GM23338 (cell line): ENCODE data around the gene INS. TPM values are rescaled to one million over a fixed set of nuclear protein-coding genes. Genes with fewer than 3 reads are reported as not detected.

Source experiments
- ATAC-seq: fragments of 200-7000 bp; cut with Tn5 transposase; 3 replicates; pipeline ENCODE4 v1.9.1; 2020
- DNase-seq: peaks from one replicate; pipeline ENCODE4 v3.0.0-alpha.2; 2015; ENCODE audit warnings: low spot score
- H2AFZ ChIP-seq: fragments of 200-600 bp; sonication (generic); 2 replicates; pipeline ENCODE4 v1.8.0; 2016; ENCODE audit warnings: antibody characterized with exemption, mild to moderate bottlenecking, moderate library complexity
- H3F3A ChIP-seq: fragments of 200-600 bp; sonication (generic); replicated peaks from 2 replicates; pipeline ENCODE4 v1.8.0; 2017; ENCODE audit warnings: antibody characterized with exemption, mixed run types, low read depth
- H3K27ac ChIP-seq: fragments of 200-600 bp; sonication (generic); 2 replicates; pipeline ENCODE4 v1.6.1; 2016; ENCODE audit warnings: low read depth
- H3K27me3 ChIP-seq: fragments of 200-600 bp; sonication (generic); 2 replicates; pipeline ENCODE4 v1.8.0; 2016; ENCODE audit warnings: mild to moderate bottlenecking, mixed run types, moderate library complexity; ENCODE audit not compliant: insufficient read depth
- H3K36me3 ChIP-seq: fragments of 200-600 bp; sonication (generic); 2 replicates; pipeline ENCODE4 v1.8.0; 2016; ENCODE audit warnings: mild to moderate bottlenecking; ENCODE audit not compliant: insufficient read depth
- H3K4me1 ChIP-seq: fragments of 200-600 bp; sonication (generic); 2 replicates; pipeline ENCODE4 v1.8.0; 2016; ENCODE audit warnings: mild to moderate bottlenecking, moderate library complexity; ENCODE audit not compliant: insufficient read depth
- H3K4me2 ChIP-seq: fragments of 200-600 bp; sonication (generic); 2 replicates; pipeline ENCODE4 v1.7.1; 2017; ENCODE audit warnings: mixed run types
- H3K4me3 ChIP-seq: fragments of 200-600 bp; sonication (generic); 2 replicates; pipeline ENCODE4 v1.6.1; 2016; ENCODE audit warnings: mixed run types
- H3K79me2 ChIP-seq: fragments of 200-600 bp; sonication (generic); replicated peaks from 2 replicates; pipeline ENCODE4 v1.8.0; 2017; ENCODE audit warnings: mild to moderate bottlenecking; ENCODE audit not compliant: insufficient read depth
- H3K9me2 ChIP-seq: fragments of 200-600 bp; sonication (generic); 2 replicates; pipeline ENCODE4 v1.8.0; 2017; ENCODE audit not compliant: insufficient read depth
- H4K20me1 ChIP-seq: fragments of 200-600 bp; sonication (generic); replicated peaks from 2 replicates; pipeline ENCODE4 v1.8.0; 2017; ENCODE audit warnings: mild to moderate bottlenecking; ENCODE audit not compliant: insufficient read depth
- H3K27ac Mint-ChIP-seq: 2 replicates; pipeline ENCODE4 v1.8.0; 2020; ENCODE audit warnings: inconsistent platforms, mild to moderate bottlenecking, moderate library complexity, mixed read lengths
- H3K27me3 Mint-ChIP-seq: 3 replicates; pipeline ENCODE4 v1.8.0; 2022; ENCODE audit warnings: low read depth, mild to moderate bottlenecking, moderate library complexity, mixed read lengths, inconsistent platforms; ENCODE audit not compliant: insufficient read depth, poor library complexity
- H3K36me3 Mint-ChIP-seq: 3 replicates; pipeline ENCODE4 v1.8.0; 2021; ENCODE audit warnings: low read depth, mild to moderate bottlenecking, inconsistent platforms, moderate library complexity, mixed read lengths
- H3K4me1 Mint-ChIP-seq: 3 replicates; pipeline ENCODE4 v1.8.0; 2020; ENCODE audit warnings: mild to moderate bottlenecking, inconsistent platforms, mixed read lengths
- H3K4me3 Mint-ChIP-seq: 3 replicates; pipeline ENCODE4 v1.8.0; 2021; ENCODE audit warnings: moderate library complexity, mild to moderate bottlenecking, inconsistent platforms, mixed read lengths
- H3K9me3 Mint-ChIP-seq: 3 replicates; pipeline ENCODE4 v1.8.0; 2020; ENCODE audit warnings: moderate library complexity, mild to moderate bottlenecking, inconsistent platforms, mixed read lengths
- CTCF ChIP-seq, 2 experiments: fragments of 200-600 bp in 1 of 2; sonication (generic) in 1 of 2; conservative IDR thresholded peaks; 2 replicates each; pipeline versions ENCODE4 v1.5.1 to v1.6.1; 2016 to 2017; ENCODE audit warnings: antibody characterized with exemption in 2 of 2, low read depth in 2 of 2, mild to moderate bottlenecking in 2 of 2, moderate library complexity in 1 of 2
- ETS1 ChIP-seq: IDR thresholded peaks from 2 replicates; pipeline ENCODE4 v1.6.1; 2016; ENCODE audit warnings: antibody characterized with exemption
- EZH2 ChIP-seq: fragments of 200-600 bp; sonication (generic); IDR thresholded peaks from one replicate; pipeline ENCODE4 v1.8.0; 2017; ENCODE audit warnings: antibody characterized with exemption, mild to moderate bottlenecking, low read depth; ENCODE audit not compliant: unreplicated experiment
- EZH2phosphoT487 ChIP-seq: fragments of 200-600 bp; sonication (generic); IDR thresholded peaks from one replicate; pipeline ENCODE4 v1.8.1; 2018; ENCODE audit warnings: antibody characterized with exemption; ENCODE audit not compliant: unreplicated experiment
- JUNB ChIP-seq: IDR thresholded peaks from one replicate; pipeline ENCODE4 v1.6.1; 2016; ENCODE audit warnings: antibody characterized with exemption; ENCODE audit not compliant: unreplicated experiment
- NANOG ChIP-seq: IDR thresholded peaks from 2 replicates; pipeline ENCODE4 v1.6.1; 2016; ENCODE audit warnings: antibody characterized with exemption, borderline replicate concordance
- POLR2AphosphoS5 ChIP-seq: IDR thresholded peaks from 2 replicates; pipeline ENCODE4 v1.6.1; 2016; ENCODE audit warnings: antibody characterized with exemption, low read depth
- REST ChIP-seq: IDR thresholded peaks from one replicate; pipeline ENCODE4 v1.6.1; 2018; ENCODE audit warnings: antibody characterized with exemption; ENCODE audit not compliant: unreplicated experiment
- STAT1 ChIP-seq: IDR thresholded peaks from one replicate; pipeline ENCODE4 v1.6.1; 2016; ENCODE audit warnings: antibody characterized with exemption; ENCODE audit not compliant: unreplicated experiment
- ZNF114 ChIP-seq: fragments of 250-450 bp; sonication (Bioruptor Pico); IDR thresholded peaks from 2 replicates; pipeline ENCODE4 v1.5.0; 2020; ENCODE audit warnings: mild to moderate bottlenecking, moderate library complexity
- ZNF331 ChIP-seq: fragments of 250-450 bp; sonication (Bioruptor Pico); IDR thresholded peaks from 2 replicates; pipeline ENCODE4 v1.5.0; 2020; ENCODE audit warnings: low read depth, mild to moderate bottlenecking, moderate library complexity
- ZNF462 ChIP-seq: fragments of 250-450 bp; sonication (Bioruptor Pico); IDR thresholded peaks from 2 replicates; pipeline ENCODE4 v1.5.0; 2020; ENCODE audit warnings: mild to moderate bottlenecking, moderate library complexity
- polyA plus RNA-seq: library from polyadenylated mRNA; unstranded; fragments of >200 nt; fragmentation: Nextera tagmentation; extraction: Ambion mirVana; gene quantifications from 2 replicates; pipeline ENCODE4 v1.2.1, GENCODE V29; 2016
- total RNA-seq: library from RNA; depleted of rRNA; stranded (reverse); fragments of >200 nt; shearing (Covaris generic); gene quantifications from 2 replicates; pipeline ENCODE4 v1.2.3, GENCODE V29; 2014

Gene INS
- total and polyA plus RNA-seq, 2 experiments from 2014 or later = not detected

- Histone ChIP-seq H3K27ac (no peak overlapping the region), H3K4me3 (no peak overlapping the region), H3K27me3 (no peaks in the 10 kb centered on the region), H2AFZ (no peak overlapping the region), H3K79me2 (no peaks in the 10 kb centered on the region), H3K4me2 (no peak overlapping the region), H4K20me1 (no peaks in the 10 kb centered on the region), H3F3A (no peaks in the 10 kb centered on the region), H3K9me2 (no peaks in the 10 kb centered on the region), H3K36me3 (no peaks in the 10 kb centered on the region), H3K4me1 (peaks cover 10% of the 10 kb centered on the region; the same call in 1 of the 2 replicates)
- TF ChIP-seq ZNF331 (CRISPR knock-in tag) = no peak
- TF ChIP-seq ETS1 = no peak
- TF ChIP-seq ZNF462 (CRISPR knock-in tag) = no peak
- no peak for TF ChIP-seq CTCF (conservative IDR thresholded peaks at IDR 0.05; ENCODE audit: low read depth in 2 of 2)
- TF ChIP-seq ZNF114 = no peak
- TF ChIP-seq STAT1 = no peak
- no peak for TF ChIP-seq JUNB
- TF ChIP-seq POLR2AphosphoS5 = no peak
- no peak for TF ChIP-seq NANOG
- TF ChIP-seq REST = no peak
- TF ChIP-seq EZH2 = no peak
- TF ChIP-seq EZH2phosphoT487 = no peak
- Mint-ChIP-seq H3K36me3 (no peaks in the 10 kb centered on the region), H3K27ac (no peak overlapping the region), H3K4me3 (no peak overlapping the region), H3K27me3 (peaks cover 26% of the 10 kb centered on the region), H3K4me1 (peaks cover 23% of the 10 kb centered on the region), H3K9me3 (peaks cover 3% of the 10 kb centered on the region; the same call in 2 of the 3 replicates)
- no peak for ATAC-seq
- no peak for DNase-seq
Measured at GRCh38 chr11:2209900-2210321, 48.9 kb upstream of the INS start.
